RPMI8226 (cell line): Measurements from ENCODE around the gene PPP2R3B.
"Not testable (repeated sequence)": the region's sequence is repeated elsewhere in the genome, so short reads cannot be mapped to it uniquely, and the experiment has no call there.

Experiments used
- DNase-seq: peaks from one replicate; pipeline ENCODE4 v3.0.0-alpha.2; 2015

Gene PPP2R3B

GRCh38 chrX:402857-403256, 16.1 kb upstream of the PPP2R3B start:
- DNase-seq = no peak

GRCh38 chrX:400258-400657, 13.6 kb upstream of the PPP2R3B start:
- DNase-seq = no peak

- DNase-seq = peak; percentile 1
Observed at GRCh38 chrX:397575-397974, 10.9 kb upstream of the PPP2R3B start.

- DNase-seq = no peak
Observed at GRCh38 chrX:394830-395229, 8.1 kb upstream of the PPP2R3B start.

- DNase-seq = no peak
Observed at GRCh38 chrX:392575-392846, 5.8 kb upstream of the PPP2R3B start.

GRCh38 chrX:391717-392574, 5.2 kb upstream of the PPP2R3B start:
- no peak for DNase-seq

- DNase-seq = no peak
Observed at GRCh38 chrX:390459-390858, 3.8 kb upstream of the PPP2R3B start.

GRCh38 chrX:389021-389441, 2.3 kb upstream of the PPP2R3B start:
- DNase-seq = no peak

GRCh38 chrX:387729-388128, 1.0 kb upstream of the PPP2R3B start:
- no peak for DNase-seq

- DNase-seq = peak; percentile 31
Observed at GRCh38 chrX:386239-386767, 404 bp downstream of the PPP2R3B start.

- DNase-seq = not testable (repeated sequence)
Observed at GRCh38 chrX:385736-386135, 971 bp downstream of the PPP2R3B start.

GRCh38 chrX:384861-385260, 1.8 kb downstream of the PPP2R3B start:
- DNase-seq = no peak

- DNase-seq = no peak
Observed at GRCh38 chrX:378443-378842, 8.3 kb downstream of the PPP2R3B start.

GRCh38 chrX:376206-376605, 10.5 kb downstream of the PPP2R3B start:
- not testable (repeated sequence) for DNase-seq

- DNase-seq = no peak
Observed at GRCh38 chrX:375181-376036, 11.3 kb downstream of the PPP2R3B start.

- DNase-seq = no peak
Observed at GRCh38 chrX:374596-374995, 12.1 kb downstream of the PPP2R3B start.

- no peak for DNase-seq
Observed at GRCh38 chrX:373641-374471, 12.9 kb downstream of the PPP2R3B start.

- DNase-seq = no peak
Observed at GRCh38 chrX:372856-373640, 13.7 kb downstream of the PPP2R3B start.

GRCh38 chrX:371907-372306, 14.8 kb downstream of the PPP2R3B start:
- no peak for DNase-seq

GRCh38 chrX:370963-371745, 15.6 kb downstream of the PPP2R3B start:
- no peak for DNase-seq

- DNase-seq = no peak
Observed at GRCh38 chrX:370244-370962, 16.3 kb downstream of the PPP2R3B start.
